GM18498 (cell line): ENCODE data around the gene ZC3HAV1.
A peak's percentile ranks its signal among the peaks of the same experiment; 100 is the strongest.
"Not testable (repeated sequence)": the region's sequence is repeated elsewhere in the genome, so short reads cannot be mapped to it uniquely, and the experiment has no call there.

Source experiments
- ATAC-seq: cut with Tn5 transposase; IDR thresholded peaks from one replicate; pipeline ENCODE4 v1.9.1; 2021; ENCODE audit warnings: mild to moderate bottlenecking, moderate library complexity; ENCODE audit not compliant: unreplicated experiment

ZC3HAV1 gene

GRCh38 chr7:139109188-139109982, at the start of gene ZC3HAV1:
TSS of gene ZC3HAV1 (minus strand) at chr7:139109720. CDS start at chr7:139109331, 389 bp downstream.
- ATAC-seq: peak; percentile 70

- ATAC-seq: no peak
These were observed 44.3 kb upstream of the ZC3HAV1 start for GRCh38 chr7:139153832-139154231.

- ATAC-seq: no peak
These were observed 42.6 kb upstream of the ZC3HAV1 start for GRCh38 chr7:139152149-139152548.

GRCh38 chr7:139139150-139139549, 29.6 kb upstream of the ZC3HAV1 start:
- ATAC-seq: no peak

DNA sequence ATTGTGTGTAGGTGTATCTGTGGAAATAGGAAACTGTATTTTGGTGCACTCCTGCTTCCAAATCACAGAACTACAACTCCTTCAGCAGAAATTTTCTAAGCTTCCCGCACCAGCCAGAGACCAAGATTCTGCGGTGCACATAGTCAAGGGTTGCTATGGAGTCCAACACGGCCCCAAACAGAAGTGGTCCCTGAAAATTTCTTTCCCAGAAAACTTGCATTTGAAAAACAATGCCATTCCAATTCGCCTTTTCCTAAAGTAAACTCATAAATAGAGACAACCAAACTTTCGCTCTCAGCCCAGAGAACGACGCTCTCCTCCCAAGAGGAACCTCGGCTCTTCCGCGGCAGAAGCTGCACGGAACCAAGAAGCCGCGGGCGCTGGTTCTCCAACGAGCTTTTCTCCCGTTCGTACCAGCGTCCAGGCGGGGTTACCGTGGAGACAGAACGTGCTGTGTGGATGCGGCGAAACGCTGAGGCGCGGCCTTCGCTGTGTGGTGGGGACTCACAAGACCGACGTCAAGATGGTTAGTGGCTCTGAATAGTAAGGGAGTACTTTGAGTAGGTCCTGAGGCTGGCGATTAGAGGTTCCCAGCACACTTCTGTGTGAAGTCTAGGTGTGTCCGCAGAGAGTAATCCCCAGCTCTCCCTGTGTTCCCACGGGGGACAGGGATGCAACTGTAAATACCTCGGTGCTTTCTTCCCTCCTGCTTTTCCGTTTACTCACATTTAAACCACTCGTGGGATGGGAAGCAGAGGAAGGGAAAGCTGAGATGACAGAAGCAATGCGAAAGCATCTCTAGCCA, 24.0 kb upstream of the ZC3HAV1 start:
- ATAC-seq: peak; percentile 98

DNA sequence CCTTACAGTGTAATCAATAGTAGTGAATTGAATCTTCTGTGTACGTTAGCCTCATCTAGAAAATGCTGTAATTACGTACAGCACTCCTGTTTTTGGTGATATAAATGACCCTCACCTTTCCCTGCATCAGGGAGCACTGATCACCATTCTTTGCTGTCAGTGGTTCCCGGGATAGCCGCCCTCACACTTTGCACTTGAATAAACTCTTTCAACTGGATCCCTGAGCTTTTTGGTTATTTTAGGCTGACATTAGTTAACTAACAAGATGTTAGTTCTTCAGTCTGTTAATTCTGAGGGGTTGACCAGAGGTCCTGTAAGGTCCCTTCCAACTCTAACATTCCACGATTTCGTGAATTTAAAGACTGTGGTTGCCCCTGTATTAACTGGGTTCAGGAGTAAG, 23.4 kb upstream of the ZC3HAV1 start:
- ATAC-seq: no peak

DNA sequence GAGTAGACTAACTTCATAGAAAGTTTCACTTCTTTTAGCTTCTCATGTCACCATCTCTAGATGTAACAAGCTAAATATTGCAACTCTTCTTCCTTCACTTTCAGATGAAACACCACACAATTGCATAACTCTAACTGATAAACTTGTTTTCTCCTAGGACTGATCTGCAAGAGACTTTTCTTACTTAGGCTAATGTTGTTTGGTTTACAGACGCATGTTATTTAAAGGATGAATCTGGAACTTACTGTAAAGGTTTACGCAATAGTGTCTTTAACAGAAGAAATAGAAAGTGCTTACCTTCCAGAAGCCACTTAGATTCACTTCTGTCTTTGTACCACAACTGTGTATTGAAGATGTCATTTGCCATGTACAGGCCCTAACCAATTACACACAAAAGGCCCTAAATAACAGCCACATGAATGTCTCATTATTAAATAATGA, 22.1 kb upstream of the ZC3HAV1 start:
- no peak for ATAC-seq

- ATAC-seq: not testable (repeated sequence)
These were observed 20.3 kb upstream of the ZC3HAV1 start for GRCh38 chr7:139129814-139130213.

- ATAC-seq: no peak
These were observed 18.1 kb upstream of the ZC3HAV1 start for GRCh38 chr7:139127648-139128047.

GRCh38 chr7:139125657-139126056, 16.1 kb upstream of the ZC3HAV1 start:
- ATAC-seq: no peak

- not testable (repeated sequence) for ATAC-seq
These were observed 15.5 kb upstream of the ZC3HAV1 start for GRCh38 chr7:139124995-139125394.

DNA sequence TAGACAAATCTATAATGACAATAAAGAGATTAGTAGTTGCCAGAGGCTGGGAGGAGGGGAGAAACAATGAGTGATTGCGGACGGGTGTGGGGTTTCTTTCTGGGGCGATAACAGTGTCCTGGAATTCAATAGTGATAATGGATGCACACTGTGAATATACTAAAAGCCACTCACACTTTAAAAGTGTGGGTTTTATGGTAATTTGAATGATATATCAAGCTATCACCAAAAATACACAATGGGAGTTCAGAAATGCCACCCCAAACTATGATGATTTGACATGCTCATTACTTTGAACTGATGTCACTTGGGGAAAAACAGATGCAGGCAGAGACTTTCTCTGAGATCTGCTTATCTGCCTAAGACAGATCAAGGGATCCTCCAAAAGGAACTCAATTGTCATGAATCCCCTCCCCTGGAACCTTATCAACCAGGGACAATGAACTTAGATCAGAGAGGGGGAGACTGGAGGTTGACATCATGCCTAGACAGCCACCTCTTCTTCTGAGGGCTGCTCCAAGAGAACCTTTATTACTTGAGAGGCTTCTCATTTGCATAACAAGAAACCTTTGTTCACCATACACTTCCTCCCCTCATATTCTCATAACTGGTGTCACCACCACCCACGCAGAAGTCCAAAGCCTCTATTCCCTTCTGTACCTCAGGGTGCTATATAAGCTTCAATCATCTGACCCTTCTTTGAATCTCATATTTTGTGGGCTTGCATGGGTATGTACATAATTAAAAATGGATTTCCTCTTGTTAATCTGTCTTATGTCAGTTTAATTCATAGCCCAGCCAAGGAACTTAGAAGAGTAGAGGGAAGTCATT, 14.8 kb upstream of the ZC3HAV1 start:
- ATAC-seq: peak; percentile 85

GRCh38 chr7:139119486-139119849, 9.9 kb upstream of the ZC3HAV1 start:
- no peak for ATAC-seq

GRCh38 chr7:139118805-139119485, 9.4 kb upstream of the ZC3HAV1 start:
- peak; percentile 86 for ATAC-seq

GRCh38 chr7:139118234-139118804, 8.8 kb upstream of the ZC3HAV1 start:
- ATAC-seq: peak; percentile 67

DNA sequence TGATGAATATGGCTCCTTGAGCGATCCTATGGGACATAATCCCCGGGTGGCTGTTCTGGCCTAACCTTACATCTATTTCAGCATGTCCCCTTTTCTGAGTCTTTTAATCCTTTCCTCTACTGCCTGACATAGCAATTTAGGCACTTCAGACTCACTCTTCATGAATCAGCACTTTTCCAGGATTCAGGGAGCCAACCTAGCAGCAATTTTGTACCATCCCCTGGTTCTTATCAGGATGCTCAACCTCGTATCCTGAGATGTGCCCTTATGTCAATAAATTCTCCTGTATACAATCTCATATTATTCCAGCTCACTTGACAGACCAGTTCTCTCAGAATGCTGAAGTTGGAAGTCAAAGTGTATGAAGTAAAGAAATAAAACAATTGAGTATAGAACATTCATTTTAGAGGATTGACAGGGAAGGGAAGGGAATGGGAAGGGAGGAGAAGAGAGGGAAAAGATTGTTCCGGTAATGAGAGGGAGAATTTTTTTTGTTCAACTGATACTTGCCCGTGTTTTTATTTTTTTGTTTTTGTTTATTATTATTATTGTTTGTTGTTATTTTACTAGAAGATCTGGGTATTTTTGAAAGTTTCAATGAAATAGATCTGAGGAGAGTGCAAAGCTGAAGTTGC, 8.2 kb upstream of the ZC3HAV1 start:
- ATAC-seq: no peak

DNA sequence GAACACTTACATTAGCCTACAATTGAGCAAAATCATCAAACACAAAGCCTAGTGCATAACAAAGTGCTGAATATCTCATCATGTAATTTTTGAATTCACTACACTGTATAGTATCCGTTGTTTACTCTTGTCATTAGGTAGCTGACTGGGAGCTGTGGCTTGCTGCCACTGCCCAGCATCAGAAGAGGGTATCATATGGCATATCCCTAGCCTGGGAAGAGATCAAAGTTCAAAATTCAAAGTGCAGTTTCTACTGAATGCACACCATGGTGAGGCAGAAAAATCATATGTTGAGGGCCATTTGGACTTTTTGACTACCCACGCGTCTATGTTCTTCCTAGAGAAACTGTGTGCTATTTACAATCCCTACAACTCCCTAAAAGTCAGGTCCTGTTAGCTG, 7.5 kb upstream of the ZC3HAV1 start:
- no peak for ATAC-seq

DNA sequence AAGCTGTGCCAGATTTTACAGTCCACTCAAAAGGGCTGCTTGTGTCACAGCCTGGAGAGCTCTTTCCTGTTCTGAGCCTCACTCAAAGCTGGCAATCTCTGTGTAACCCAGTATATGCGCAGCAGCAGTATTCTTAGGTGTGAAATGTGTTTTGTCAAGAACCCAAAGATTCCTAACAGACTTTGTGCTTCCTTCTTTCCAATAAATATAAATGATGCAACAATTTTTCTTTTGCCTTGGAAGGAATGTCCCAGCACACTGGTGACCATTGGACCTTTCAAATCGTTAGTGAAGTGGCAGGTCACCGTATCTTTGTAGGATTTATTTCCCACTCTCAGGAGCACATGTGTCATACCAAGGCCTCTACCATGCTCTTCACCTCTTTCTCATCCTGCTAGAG, 5.6 kb upstream of the ZC3HAV1 start:
- no peak for ATAC-seq

- no peak for ATAC-seq
These were observed 5.1 kb upstream of the ZC3HAV1 start for GRCh38 chr7:139114585-139114984.

GRCh38 chr7:139114018-139114417, 4.5 kb upstream of the ZC3HAV1 start:
- no peak for ATAC-seq
